Stimulated activated CD4-positive, alpha-beta T cell treated with anti-CD3 and anti-CD28 coated beads, Interleukin-1b, Interleukin-23, amount 100 ng/mL, for 24 hours (primary cell): ENCODE measurements around the gene KCNV2.

Source experiments
- DNase-seq, 4 experiments: peaks; one replicate each; pipeline ENCODE4 v3.0.0-alpha.2; 2020; ENCODE audit warnings: low read depth in 4 of 4, low spot score in 1 of 4

KCNV2 gene

GRCh38 chr9:2718698-2719033 is 1.4 kb downstream of the KCNV2 start:
- no peak for DNase-seq

GRCh38 chr9:2720179-2720654 is 2.9 kb downstream of the KCNV2 start:
- no peak for DNase-seq

- DNase-seq, result no peak
These were observed 5.4 kb downstream of the KCNV2 start for GRCh38 chr9:2722715-2723114.

GRCh38 chr9:2723376-2724065 is 6.2 kb downstream of the KCNV2 start:
- DNase-seq, result no peak

- DNase-seq, result no peak
These were observed 7.8 kb downstream of the KCNV2 start for GRCh38 chr9:2725126-2725525.

GRCh38 chr9:2725898-2726649 is 8.8 kb downstream of the KCNV2 start:
- no peak for DNase-seq

DNA sequence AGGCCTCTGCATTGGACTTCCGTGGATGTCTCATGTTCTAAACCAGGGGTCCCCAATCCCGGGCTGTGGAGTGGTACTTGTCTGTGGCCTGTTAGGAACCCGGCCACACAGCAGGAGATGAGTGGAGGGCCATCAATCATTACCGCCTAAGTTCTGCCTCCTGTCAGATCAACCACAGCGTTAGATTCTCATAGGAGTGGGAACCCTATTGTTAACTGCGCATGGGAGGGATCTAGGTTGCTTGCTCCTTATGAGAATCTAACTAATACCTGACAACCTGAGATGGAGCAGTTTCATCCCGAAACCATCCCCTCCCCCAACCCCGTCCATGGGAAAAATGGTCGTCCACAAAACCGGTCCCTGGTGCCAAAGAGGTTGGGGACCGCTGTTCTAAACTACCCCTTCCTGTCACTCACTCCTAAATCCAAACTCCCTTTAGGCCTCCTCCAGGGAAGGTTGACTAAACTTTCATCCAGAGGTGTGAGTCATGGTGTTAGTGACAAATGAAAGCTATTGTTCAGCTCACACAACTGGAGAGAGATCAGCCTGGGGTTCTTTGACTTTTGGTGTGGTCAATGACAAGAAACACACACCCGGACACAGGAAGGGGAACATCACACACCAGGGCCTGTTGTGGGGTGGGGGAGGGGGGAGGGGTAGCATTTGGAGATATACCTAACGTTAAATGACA is 9.5 kb downstream of the KCNV2 start:
- no peak for DNase-seq

DNA sequence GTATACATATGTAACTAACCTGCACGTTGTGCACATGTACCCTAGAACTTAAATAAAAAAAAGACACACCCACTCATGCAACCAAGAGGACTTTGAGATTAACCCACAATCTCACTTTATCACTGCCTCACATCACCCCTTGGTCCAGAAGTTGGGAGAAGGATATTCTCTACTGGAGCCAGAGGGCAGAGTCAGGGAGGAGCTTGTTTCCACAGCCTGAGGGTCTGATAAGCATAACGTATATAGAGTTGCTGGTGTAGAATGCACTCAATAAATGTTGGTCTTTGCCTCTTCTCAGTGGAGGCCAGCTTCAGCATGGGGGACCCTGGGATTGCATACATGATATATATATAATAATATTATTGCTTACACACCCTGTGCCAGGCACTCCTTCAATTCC is 10.1 kb downstream of the KCNV2 start:
- no peak for DNase-seq

DNA sequence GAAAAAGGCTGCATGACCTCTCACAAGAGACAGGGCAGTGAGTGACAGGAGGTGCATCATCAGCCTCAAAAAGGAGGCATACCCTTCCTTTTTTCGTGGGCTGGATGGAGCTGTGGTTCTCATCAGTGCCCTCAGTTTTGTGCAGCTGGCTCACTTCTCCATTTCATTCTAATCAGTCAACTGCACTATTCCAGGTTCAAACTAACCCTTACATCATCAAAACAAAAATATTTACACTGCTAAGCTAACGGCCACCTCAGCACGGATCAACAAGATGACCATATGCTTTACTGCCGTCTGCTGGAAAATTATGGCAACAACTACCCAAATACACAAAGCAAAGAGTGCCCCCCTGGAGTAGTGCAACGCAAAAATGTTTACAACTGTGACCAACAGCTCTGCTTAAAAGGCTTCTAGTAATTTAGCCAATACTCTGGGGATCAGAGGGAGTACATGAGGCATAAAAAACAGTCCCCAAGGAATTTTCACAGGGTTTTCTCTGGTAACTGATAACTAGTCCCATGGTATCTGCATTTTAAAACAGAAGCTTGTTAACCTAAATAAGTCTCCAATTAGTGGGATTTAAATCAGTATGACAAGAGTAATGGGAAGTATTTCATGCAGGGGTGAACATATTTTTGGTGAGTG is 10.8 kb downstream of the KCNV2 start:
- DNase-seq, result no peak

DNA sequence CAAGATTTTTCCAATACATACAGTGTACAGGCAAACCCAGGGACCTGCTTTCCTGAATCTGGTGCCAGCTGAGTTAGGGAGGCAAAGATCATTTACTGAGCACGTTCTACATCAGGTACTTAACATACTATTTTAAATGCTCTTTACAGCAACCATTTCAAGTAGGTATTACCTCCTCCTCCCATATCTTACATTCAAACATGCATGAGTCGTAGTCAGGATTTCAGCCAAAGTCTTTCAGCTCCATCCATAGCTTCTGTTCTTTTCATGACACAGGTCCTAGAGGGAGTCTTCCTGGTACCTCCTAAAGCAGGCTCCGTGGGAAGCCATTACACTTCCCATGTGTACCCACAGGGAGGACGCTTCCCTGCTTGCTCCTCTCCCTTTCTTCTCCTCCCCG is 11.7 kb downstream of the KCNV2 start:
- DNase-seq, result no peak

DNA sequence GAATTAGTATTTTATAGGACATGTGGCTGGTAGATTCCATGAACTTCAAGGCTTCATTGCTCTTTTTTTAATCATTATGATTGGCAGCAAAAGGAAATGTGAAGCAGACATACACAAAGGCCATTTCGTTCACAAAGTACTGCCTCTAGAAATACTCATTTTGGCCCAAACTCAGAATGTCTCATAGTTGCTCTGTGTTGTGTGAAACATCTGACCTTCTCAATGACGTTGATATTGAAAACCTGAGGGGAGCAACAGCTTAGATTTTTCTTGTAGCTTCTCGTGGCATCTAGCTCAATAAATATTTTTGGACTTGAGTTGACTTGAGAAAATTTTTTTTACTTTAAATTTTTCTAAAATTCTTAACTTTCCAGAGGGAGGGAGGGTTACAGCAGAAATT is 12.4 kb downstream of the KCNV2 start:
- DNase-seq, result no peak

DNA sequence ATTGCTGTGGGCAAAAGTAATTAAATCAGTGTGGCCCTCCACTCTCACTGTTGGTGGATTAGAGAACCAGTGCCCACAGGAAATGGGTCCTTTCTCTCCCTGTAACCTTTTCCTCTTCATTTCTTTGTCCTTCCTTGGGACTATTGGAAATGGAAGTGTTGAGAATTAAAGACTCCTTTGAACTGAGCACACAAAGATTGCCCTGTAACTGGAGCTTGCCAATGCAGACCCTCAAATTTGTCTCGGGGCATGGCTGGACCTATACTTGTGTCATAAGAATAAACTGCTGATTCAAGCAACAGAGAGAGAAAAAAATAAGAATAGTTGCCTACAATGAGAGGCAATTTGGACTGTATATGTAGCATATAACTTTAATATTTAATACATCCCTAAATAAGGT is 13.7 kb downstream of the KCNV2 start:
- DNase-seq, result no peak

GRCh38 chr9:2732492-2732891 is 15.2 kb downstream of the KCNV2 start:
- no peak for DNase-seq

DNA sequence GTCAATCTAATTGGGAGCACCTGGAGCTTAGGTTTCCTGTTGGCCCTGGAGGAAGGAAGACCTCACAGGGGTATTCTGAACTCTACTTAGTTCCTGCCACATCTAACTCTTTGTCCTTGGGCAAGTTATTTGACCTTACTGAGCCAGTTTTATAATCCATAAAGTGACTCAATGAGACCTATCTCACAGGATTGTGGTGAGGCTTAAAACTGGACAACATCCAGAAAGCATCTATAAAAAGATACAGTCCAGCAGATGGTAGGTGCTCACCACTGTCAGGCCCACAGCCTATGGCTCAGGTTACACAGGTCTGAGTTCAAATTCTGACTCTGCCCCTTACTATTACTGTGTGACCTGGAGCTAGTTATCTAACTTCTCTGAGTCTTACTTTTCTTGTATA is 23.3 kb downstream of the KCNV2 start:
- DNase-seq, result no peak

GRCh38 chr9:2741441-2742158 is 24.3 kb downstream of the KCNV2 start:
- DNase-seq, result no peak

GRCh38 chr9:2742214-2742613 is 24.9 kb downstream of the KCNV2 start:
- no peak for DNase-seq

- DNase-seq, result no peak
These were observed 26.7 kb downstream of the KCNV2 start for GRCh38 chr9:2743937-2744529.

DNA sequence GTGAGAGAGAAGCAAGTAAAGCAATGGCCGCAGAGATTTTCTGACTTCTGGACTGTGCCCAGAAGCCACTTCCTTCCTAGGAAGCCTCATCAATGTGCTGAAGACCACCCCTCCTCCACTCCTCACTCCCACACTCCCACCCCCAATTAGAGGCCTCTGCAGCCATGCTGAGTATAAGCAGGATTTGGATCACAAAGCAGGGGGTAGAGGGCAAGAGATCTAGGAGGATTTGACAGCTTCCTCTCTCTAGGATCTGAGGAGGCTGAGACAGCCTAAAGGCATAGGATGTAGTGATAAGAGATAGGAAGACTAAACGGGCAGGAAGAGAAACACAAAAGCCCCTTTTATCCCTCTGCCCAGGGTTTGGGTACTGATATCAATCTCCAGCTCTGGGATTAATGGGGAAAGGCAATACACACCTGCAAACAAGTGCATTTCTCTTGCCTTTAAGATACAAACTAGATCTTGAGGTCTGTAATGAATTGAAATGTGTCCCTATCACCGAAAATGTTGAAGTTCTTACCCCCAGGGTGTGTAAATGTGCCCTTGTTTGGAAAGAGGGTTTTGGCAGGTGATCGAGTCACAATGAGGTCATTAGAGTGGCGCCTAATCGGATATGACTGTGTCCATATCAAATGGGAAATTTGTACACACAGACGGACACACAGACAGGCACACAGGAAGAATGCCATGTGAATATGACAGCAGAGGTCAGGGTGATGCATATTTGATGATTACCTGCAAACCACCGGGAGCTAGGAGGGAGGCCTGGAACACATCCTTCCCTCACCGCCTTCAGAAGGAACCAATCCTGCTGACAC is 28.5 kb downstream of the KCNV2 start:
- DNase-seq, result no peak

DNA sequence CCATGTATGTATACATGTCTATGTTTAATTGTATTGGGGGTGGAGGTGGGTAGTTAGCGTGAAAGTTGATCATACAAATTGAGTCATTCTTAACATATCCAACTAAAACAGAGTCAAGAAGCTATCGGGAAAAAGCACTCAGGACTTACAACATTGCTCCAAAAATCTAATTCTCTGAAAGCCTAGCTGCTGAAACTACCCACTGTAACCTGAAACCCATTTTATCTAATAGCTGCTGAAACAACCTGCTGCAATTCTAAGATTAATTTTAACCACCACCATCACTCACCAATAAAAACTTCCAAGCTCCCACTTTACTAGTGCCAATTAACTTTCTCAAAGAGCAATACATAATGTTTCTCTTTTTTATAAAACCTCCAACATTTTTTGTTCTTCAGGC is 32.2 kb downstream of the KCNV2 start:
- no peak for DNase-seq

DNA sequence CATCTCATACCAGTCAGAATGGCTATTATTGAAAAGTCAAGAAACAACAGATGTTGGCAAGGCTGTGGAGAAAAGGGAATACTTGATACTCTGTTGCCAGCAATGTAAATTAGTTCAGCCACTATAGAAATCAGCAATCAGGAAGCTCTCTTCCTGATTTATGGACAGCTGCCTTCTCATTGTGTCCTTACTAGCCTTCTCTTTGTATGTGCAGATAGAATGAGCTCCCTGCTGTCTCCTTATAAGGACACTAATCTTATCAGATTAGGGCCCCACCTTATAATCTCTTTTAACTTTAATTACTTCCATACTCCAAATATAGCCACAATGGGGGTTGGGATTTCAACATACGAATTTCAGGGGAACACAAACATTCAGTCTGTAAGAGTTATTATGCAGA is 38.0 kb downstream of the KCNV2 start:
- no peak for DNase-seq
